GM23338 (cell line): ENCODE data around the gene BRPF3. TPM values are rescaled to one million over a fixed set of nuclear protein-coding genes. Genes with fewer than 3 reads are reported as not detected.

ENCODE experiments used
- ATAC-seq: fragments of 200-7000 bp; cut with Tn5 transposase; 3 replicates; pipeline ENCODE4 v1.9.1; 2020
- DNase-seq: peaks from one replicate; pipeline ENCODE4 v3.0.0-alpha.2; 2015; ENCODE audit warnings: low spot score
- H2AFZ ChIP-seq: fragments of 200-600 bp; sonication (generic); 2 replicates; pipeline ENCODE4 v1.8.0; 2016; ENCODE audit warnings: antibody characterized with exemption, mild to moderate bottlenecking, moderate library complexity
- H3F3A ChIP-seq: fragments of 200-600 bp; sonication (generic); replicated peaks from 2 replicates; pipeline ENCODE4 v1.8.0; 2017; ENCODE audit warnings: antibody characterized with exemption, mixed run types, low read depth
- H3K27ac ChIP-seq: fragments of 200-600 bp; sonication (generic); 2 replicates; pipeline ENCODE4 v1.6.1; 2016; ENCODE audit warnings: low read depth
- H3K27me3 ChIP-seq: fragments of 200-600 bp; sonication (generic); 2 replicates; pipeline ENCODE4 v1.8.0; 2016; ENCODE audit warnings: mild to moderate bottlenecking, mixed run types, moderate library complexity; ENCODE audit not compliant: insufficient read depth
- H3K36me3 ChIP-seq: fragments of 200-600 bp; sonication (generic); 2 replicates; pipeline ENCODE4 v1.8.0; 2016; ENCODE audit warnings: mild to moderate bottlenecking; ENCODE audit not compliant: insufficient read depth
- H3K4me1 ChIP-seq: fragments of 200-600 bp; sonication (generic); 2 replicates; pipeline ENCODE4 v1.8.0; 2016; ENCODE audit warnings: mild to moderate bottlenecking, moderate library complexity; ENCODE audit not compliant: insufficient read depth
- H3K4me2 ChIP-seq: fragments of 200-600 bp; sonication (generic); 2 replicates; pipeline ENCODE4 v1.7.1; 2017; ENCODE audit warnings: mixed run types
- H3K4me3 ChIP-seq: fragments of 200-600 bp; sonication (generic); 2 replicates; pipeline ENCODE4 v1.6.1; 2016; ENCODE audit warnings: mixed run types
- H3K79me2 ChIP-seq: fragments of 200-600 bp; sonication (generic); replicated peaks from 2 replicates; pipeline ENCODE4 v1.8.0; 2017; ENCODE audit warnings: mild to moderate bottlenecking; ENCODE audit not compliant: insufficient read depth
- H3K9me2 ChIP-seq: fragments of 200-600 bp; sonication (generic); 2 replicates; pipeline ENCODE4 v1.8.0; 2017; ENCODE audit not compliant: insufficient read depth
- H4K20me1 ChIP-seq: fragments of 200-600 bp; sonication (generic); replicated peaks from 2 replicates; pipeline ENCODE4 v1.8.0; 2017; ENCODE audit warnings: mild to moderate bottlenecking; ENCODE audit not compliant: insufficient read depth
- H3K27ac Mint-ChIP-seq: 2 replicates; pipeline ENCODE4 v1.8.0; 2020; ENCODE audit warnings: inconsistent platforms, mild to moderate bottlenecking, moderate library complexity, mixed read lengths
- H3K27me3 Mint-ChIP-seq: 3 replicates; pipeline ENCODE4 v1.8.0; 2022; ENCODE audit warnings: low read depth, mild to moderate bottlenecking, moderate library complexity, mixed read lengths, inconsistent platforms; ENCODE audit not compliant: insufficient read depth, poor library complexity
- H3K36me3 Mint-ChIP-seq: 3 replicates; pipeline ENCODE4 v1.8.0; 2021; ENCODE audit warnings: low read depth, mild to moderate bottlenecking, inconsistent platforms, moderate library complexity, mixed read lengths
- H3K4me1 Mint-ChIP-seq: 3 replicates; pipeline ENCODE4 v1.8.0; 2020; ENCODE audit warnings: mild to moderate bottlenecking, inconsistent platforms, mixed read lengths
- H3K4me3 Mint-ChIP-seq: 3 replicates; pipeline ENCODE4 v1.8.0; 2021; ENCODE audit warnings: moderate library complexity, mild to moderate bottlenecking, inconsistent platforms, mixed read lengths
- H3K9me3 Mint-ChIP-seq: 3 replicates; pipeline ENCODE4 v1.8.0; 2020; ENCODE audit warnings: moderate library complexity, mild to moderate bottlenecking, inconsistent platforms, mixed read lengths
- CREB1 ChIP-seq: fragments of 250-450 bp; sonication (Bioruptor Pico); IDR thresholded peaks from 2 replicates; pipeline ENCODE4 v1.5.0; 2020; ENCODE audit warnings: low read depth, mild to moderate bottlenecking, moderate library complexity
- CTCF ChIP-seq, 2 experiments: fragments of 200-600 bp in 1 of 2; sonication (generic) in 1 of 2; conservative IDR thresholded peaks; 2 replicates each; pipeline versions ENCODE4 v1.5.1 to v1.6.1; 2016 to 2017; ENCODE audit warnings: antibody characterized with exemption in 2 of 2, low read depth in 2 of 2, mild to moderate bottlenecking in 2 of 2, moderate library complexity in 1 of 2
- ETS1 ChIP-seq: IDR thresholded peaks from 2 replicates; pipeline ENCODE4 v1.6.1; 2016; ENCODE audit warnings: antibody characterized with exemption
- EZH2 ChIP-seq: fragments of 200-600 bp; sonication (generic); IDR thresholded peaks from one replicate; pipeline ENCODE4 v1.8.0; 2017; ENCODE audit warnings: antibody characterized with exemption, mild to moderate bottlenecking, low read depth; ENCODE audit not compliant: unreplicated experiment
- EZH2phosphoT487 ChIP-seq: fragments of 200-600 bp; sonication (generic); IDR thresholded peaks from one replicate; pipeline ENCODE4 v1.8.1; 2018; ENCODE audit warnings: antibody characterized with exemption; ENCODE audit not compliant: unreplicated experiment
- JUNB ChIP-seq: IDR thresholded peaks from one replicate; pipeline ENCODE4 v1.6.1; 2016; ENCODE audit warnings: antibody characterized with exemption; ENCODE audit not compliant: unreplicated experiment
- NANOG ChIP-seq: IDR thresholded peaks from 2 replicates; pipeline ENCODE4 v1.6.1; 2016; ENCODE audit warnings: antibody characterized with exemption, borderline replicate concordance
- POLR2AphosphoS5 ChIP-seq: IDR thresholded peaks from 2 replicates; pipeline ENCODE4 v1.6.1; 2016; ENCODE audit warnings: antibody characterized with exemption, low read depth
- REST ChIP-seq: IDR thresholded peaks from one replicate; pipeline ENCODE4 v1.6.1; 2018; ENCODE audit warnings: antibody characterized with exemption; ENCODE audit not compliant: unreplicated experiment
- STAT1 ChIP-seq: IDR thresholded peaks from one replicate; pipeline ENCODE4 v1.6.1; 2016; ENCODE audit warnings: antibody characterized with exemption; ENCODE audit not compliant: unreplicated experiment
- ZNF114 ChIP-seq: fragments of 250-450 bp; sonication (Bioruptor Pico); IDR thresholded peaks from 2 replicates; pipeline ENCODE4 v1.5.0; 2020; ENCODE audit warnings: mild to moderate bottlenecking, moderate library complexity
- ZNF331 ChIP-seq: fragments of 250-450 bp; sonication (Bioruptor Pico); IDR thresholded peaks from 2 replicates; pipeline ENCODE4 v1.5.0; 2020; ENCODE audit warnings: low read depth, mild to moderate bottlenecking, moderate library complexity
- ZNF462 ChIP-seq: fragments of 250-450 bp; sonication (Bioruptor Pico); IDR thresholded peaks from 2 replicates; pipeline ENCODE4 v1.5.0; 2020; ENCODE audit warnings: mild to moderate bottlenecking, moderate library complexity
- polyA plus RNA-seq: library from polyadenylated mRNA; unstranded; fragments of >200 nt; fragmentation: Nextera tagmentation; extraction: Ambion mirVana; gene quantifications from 2 replicates; pipeline ENCODE4 v1.2.1, GENCODE V29; 2016
- total RNA-seq: library from RNA; depleted of rRNA; stranded (reverse); fragments of >200 nt; shearing (Covaris generic); gene quantifications from 2 replicates; pipeline ENCODE4 v1.2.3, GENCODE V29; 2014

Gene BRPF3
- total and polyA plus RNA-seq, 2 experiments from 2014 or later = 11.8 to 33.2 TPM

GRCh38 chr6:36200998-36201596, 4.6 kb downstream of the BRPF3 start:
- Mint-ChIP-seq H3K27ac (no peak overlapping the region), H3K9me3 (no peaks in the 10 kb centered on the region; the same call in 1 of the 3 replicates), H3K36me3 (peaks cover 46% of the 10 kb centered on the region), H3K4me3 (no peak overlapping the region), H3K4me1 (peaks cover 8% of the 10 kb centered on the region; the same call in 2 of the 3 replicates), H3K27me3 (peaks cover 4% of the 10 kb centered on the region)
- Histone ChIP-seq H3K9me2 (no peaks in the 10 kb centered on the region), H3F3A (no peaks in the 10 kb centered on the region), H4K20me1 (peaks cover 29% of the 10 kb centered on the region), H2AFZ (no peak overlapping the region), H3K36me3 (peaks cover 17% of the 10 kb centered on the region), H3K4me1 (peaks cover 8% of the 10 kb centered on the region), H3K79me2 (peaks cover 66% of the 10 kb centered on the region), H3K27me3 (no peaks in the 10 kb centered on the region), H3K4me3 (no peak overlapping the region), H3K4me2 (no peak overlapping the region), H3K27ac (no peak overlapping the region)
- DNase-seq = no peak
- no peak for TF ChIP-seq JUNB
- no peak for TF ChIP-seq REST
- TF ChIP-seq CTCF (conservative IDR thresholded peaks at IDR 0.05; ENCODE audit: low read depth in 2 of 2) = no peak
- TF ChIP-seq CREB1 = no peak
- no peak for TF ChIP-seq ZNF462 (CRISPR knock-in tag)
- no peak for TF ChIP-seq NANOG
- no peak for TF ChIP-seq ZNF331
- no peak for TF ChIP-seq ETS1
- no peak for TF ChIP-seq STAT1
- TF ChIP-seq POLR2AphosphoS5 = no peak
- TF ChIP-seq EZH2phosphoT487 = no peak
- TF ChIP-seq ZNF114 (CRISPR knock-in tag) = no peak
- no peak for TF ChIP-seq EZH2
- no peak for ATAC-seq
